NCI-H748 (cell line): ENCODE data around the gene DNAH2.
A peak's percentile ranks its signal among the peaks of the same experiment; 100 is the strongest.
"Not testable (repeated sequence)": the region's sequence is repeated elsewhere in the genome, so short reads cannot be mapped to it uniquely, and the experiment has no call there.

ENCODE experiments used
- DNase-seq: peaks from one replicate; lab custom pipeline; 2025; ENCODE audit not compliant: unreplicated experiment; lab: John Stamatoyannopoulos, UW

DNAH2 gene

DNA sequence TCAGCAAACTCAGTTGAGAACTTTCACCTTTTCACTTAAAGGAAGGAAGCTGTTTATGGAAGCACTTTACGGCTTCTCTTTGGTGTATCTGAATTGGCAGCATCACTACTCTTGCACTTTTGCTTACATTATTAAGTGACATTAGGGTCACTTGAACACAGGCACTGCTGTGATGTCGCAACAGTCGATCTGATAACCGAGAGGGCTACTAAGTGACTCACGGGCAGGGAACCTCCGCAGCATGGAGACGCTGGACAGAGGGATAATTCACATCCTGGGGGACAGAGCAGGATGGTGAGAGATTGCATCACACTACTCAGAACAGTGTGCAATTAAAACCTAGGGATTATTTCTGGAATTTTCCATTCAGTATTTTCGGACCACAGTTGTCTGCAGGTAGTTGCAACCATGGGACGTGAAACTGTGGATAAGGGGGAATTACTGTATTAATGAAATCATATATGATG, 56.5 kb downstream of the DNAH2 start:
- DNase-seq = no peak

DNA sequence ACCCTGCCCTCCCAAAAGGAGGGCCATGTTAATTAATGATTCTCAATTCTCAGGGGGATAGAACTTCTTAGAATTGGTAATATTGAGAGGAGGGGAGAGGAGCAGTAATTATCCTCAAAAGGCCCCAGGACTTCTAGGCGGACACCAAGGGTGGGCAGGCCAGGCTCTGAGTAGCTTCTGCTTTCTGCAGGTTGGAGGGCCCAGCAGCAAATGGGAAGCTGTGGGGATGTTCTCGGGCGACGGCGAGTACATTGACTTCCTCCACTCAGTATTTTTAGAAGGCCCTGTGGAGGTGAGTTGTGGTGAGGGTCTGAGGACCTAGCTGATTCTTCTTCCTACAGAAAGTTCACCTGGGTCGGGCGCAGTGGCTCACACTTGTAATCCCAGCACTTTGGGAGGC, 57.5 kb downstream of the DNAH2 start:
- DNase-seq = no peak

DNA sequence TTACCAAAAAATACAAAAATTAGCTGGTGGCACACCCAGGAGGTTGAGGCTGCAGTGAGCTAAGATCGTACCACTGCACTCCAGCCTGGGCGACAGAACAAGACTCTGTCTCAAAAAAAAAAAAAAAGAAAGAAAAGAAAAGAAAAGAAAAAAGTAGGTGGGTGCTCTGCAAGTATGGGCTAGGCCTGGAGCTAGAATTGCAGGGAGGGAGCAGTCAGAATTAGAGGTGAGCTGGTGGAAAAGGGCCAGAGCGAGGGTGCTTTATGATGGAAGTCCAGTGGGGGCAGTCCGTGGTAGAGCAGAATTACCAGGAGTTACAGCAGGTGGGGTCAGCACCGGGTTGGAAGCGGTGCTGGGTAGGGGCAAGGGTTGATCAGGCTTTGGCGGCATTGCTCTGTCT, 59.5 kb downstream of the DNAH2 start:
- no peak for DNase-seq

DNA sequence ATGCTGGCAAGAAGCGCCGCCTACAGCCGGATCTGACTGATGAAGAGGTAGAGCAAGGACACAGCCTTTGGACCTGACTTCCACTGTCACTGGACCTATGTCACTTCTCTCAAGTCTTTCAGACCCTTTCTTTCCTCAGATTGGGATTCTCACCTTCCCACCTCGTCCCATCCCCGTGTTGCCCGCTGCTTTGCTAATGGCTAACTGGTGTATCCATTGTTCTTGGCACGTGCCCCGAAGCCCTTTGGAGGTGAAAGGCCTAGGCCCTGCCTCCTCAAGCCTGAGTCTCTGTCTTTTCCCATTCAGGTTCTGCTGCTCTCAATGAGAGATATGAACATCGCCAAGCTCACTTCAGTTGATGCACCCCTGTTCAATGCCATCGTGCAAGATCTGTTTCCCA, 63.2 kb downstream of the DNAH2 start:
- DNase-seq = no peak

DNA sequence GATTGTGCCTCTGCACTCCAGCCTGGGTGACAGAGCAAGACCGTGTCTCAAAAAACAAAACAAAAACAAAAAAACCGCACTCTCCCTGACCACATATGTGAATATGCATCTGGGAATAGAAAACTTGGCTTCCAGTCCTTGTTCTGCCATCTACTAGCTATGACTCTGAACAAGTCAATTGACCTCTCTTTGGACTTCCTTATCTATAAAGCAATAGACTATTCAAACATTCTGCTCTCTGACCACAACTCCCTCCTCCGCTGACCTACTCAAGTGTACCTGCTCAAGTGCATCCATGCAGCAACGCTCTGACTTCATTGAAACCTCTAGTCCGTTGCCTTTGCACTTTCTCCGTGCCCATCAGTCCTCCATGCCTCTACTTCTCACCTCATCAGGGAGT, 63.9 kb downstream of the DNAH2 start:
- no peak for DNase-seq

DNA sequence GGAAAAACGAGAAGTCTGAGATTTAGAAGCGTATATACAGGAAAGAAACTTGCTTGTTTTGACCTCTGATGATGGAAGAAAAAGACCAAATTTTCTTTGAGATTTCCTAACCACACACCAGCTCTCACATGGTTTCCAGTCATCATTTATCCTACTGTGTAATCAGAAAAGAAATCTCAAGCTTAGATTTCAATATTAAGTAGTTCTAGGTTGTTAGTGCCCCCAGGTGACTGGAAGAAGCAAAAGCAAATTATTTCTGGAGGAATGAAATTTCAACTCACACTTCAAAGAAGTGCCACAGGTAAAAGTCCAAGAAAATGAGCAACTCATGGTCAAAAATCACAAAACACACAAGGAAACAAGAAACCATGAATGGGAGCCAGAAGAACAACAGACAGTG, 64.7 kb downstream of the DNAH2 start:
- DNase-seq = no peak

DNA sequence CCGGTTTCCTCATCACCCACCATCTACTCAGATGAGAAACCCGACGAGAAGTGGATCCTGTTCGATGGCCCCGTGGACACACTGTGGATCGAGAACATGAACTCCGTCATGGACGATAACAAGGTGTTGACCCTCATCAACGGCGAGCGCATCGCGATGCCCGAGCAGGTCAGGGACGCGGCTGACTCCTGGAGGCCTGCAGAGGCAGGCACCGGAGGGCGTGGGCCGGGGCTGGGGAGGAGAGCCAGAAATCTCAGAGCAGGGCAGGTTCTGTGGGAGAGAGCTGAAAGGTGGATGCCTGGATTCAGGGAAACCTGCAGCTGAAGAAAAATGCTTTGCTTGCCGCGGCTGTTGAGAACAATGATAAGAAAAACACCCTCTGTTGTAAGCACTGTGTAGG, 69.3 kb downstream of the DNAH2 start:
- DNase-seq = no peak

DNA sequence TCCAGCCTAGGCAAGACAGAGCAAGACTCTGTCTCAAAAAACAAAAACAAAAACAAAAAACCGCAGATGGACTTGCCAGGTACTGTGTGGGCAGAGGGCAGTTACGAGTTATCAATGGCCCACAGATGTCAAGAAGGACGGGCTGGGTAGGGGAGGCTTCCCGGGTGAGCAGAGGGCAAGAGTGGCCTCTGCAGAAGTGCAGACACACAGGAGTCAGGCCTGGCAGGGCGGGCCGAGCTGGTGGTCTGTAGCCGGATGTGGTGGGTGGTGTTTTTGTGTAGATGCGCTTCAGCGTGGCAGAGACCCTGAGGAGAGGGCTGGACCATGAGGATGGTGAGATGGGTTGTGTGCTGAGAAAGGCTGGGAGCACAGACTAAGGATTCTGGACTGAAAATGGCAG, 71.6 kb downstream of the DNAH2 start:
- DNase-seq = no peak

DNA sequence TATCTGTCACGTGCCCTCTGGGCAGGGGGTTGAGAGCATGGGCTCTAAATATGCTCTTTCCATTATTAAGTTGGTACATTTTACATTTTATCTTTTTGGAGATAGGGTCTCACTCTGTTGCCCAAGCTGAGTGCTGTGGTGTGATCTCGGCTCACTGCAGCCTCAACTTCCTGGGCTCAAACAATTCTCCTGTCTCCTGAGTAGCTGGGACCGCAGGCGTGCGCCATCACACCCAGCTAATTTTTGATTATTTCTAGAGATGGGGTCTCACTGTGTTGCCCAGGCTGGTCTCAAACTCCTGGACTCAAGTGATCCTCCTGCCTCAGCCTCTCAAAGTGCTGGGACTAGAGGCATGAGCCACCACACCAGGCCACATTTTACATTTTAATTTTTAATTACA, 72.6 kb downstream of the DNAH2 start:
- no peak for DNase-seq

DNA sequence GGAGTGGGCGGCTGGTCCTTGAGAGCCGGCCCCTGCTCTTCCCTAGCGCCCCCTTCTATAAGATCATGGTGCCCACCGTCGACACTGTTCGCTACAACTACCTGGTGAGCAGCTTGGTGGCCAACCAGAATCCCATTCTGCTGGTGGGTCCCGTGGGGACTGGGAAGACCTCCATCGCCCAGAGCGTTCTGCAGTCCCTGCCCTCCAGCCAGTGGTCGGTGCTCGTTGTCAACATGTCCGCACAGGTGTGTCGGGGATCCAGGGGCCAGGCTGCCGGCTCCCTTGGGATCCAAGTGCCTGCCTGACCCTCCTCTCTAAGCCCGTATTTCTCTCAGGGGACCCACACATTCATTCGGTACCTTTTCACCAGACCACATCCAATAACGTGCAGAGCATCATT, 75.1 kb downstream of the DNAH2 start:
- no peak for DNase-seq

DNA sequence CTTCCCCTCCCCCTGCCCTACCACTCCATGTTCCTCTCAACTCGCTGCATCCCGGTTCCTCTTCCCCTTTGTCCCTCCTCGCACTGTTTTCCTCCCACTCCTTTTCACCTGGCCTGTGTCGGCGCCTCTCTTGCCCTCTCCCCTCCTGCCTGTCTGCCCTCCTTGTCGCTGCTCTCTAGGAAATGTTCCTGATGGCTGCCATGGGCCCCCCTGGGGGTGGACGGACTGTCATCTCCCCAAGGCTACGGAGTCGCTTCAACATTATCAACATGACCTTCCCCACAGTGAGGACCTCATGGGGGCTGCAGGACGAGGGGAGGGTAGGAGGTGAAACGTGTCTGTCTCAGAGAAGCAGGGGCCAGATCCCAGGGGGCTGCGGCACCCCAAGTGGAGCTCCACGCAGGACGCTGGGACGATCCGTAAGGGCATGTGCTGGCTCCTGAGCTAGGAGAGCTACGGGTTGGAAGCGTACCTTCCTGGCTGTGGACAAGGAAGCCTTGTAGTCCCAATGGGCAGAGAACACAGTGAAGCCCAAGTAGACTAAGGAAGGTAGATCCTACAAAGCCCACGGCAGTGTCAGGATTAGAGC, 76.6 kb downstream of the DNAH2 start:
- DNase-seq = no peak

DNA sequence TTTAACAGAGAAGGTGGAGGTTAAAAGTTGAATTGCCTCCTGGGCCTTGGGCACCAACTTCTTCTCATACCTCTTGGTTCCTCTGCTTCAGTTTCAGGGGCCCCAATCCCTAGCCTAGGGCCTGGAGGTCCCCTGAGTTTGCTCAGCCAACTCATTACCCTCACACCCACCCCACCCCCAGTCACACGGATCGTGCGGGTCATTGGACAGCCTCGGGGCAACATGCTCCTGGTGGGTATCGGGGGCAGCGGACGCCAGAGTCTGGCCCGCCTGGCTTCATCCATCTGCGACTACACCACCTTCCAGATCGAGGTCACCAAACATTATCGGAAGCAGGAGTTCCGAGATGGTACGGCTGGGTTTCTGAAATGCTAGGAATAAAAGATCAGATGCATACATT, 80.4 kb downstream of the DNAH2 start:
- DNase-seq = no peak

DNA sequence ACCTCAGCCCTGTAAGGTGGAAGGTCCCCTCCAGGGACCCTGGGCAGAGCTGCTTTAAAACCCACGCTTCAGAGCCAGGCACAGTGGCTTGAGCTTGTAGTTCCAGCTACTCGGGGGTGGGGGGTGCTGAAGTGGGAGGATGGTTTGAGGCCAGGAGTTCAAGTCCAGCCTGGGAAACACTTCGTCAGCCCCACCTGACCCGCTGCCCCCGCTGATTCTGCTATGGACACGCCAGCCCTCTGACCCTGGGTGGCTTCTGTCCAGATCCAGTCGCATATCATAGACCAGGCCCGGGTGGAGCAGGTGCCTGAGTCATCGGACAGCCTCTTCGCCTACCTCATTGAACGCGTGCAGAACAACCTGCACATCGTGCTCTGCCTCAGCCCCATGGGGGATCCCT, 81.3 kb downstream of the DNAH2 start:
- DNase-seq = no peak

DNA sequence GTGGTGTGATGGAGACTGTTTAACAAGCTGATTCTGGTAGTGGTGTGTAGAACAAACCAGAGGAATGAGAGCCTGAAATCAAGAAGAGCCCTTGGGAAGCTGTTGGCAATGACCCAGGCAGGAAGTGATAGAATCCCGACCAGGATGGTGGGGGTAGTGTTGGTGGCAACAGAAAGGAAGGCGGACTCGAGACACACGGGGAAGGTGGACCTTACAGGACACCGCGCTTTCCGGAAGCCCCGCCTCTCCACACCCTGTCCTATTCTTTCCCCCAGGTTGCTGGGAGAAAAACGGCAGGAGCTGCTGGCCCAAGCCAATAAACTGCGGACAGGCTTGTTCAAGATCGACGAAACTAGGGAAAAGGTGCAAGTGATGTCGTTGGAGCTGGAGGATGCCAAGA, 86.4 kb downstream of the DNAH2 start:
- peak; percentile 22 for DNase-seq

DNA sequence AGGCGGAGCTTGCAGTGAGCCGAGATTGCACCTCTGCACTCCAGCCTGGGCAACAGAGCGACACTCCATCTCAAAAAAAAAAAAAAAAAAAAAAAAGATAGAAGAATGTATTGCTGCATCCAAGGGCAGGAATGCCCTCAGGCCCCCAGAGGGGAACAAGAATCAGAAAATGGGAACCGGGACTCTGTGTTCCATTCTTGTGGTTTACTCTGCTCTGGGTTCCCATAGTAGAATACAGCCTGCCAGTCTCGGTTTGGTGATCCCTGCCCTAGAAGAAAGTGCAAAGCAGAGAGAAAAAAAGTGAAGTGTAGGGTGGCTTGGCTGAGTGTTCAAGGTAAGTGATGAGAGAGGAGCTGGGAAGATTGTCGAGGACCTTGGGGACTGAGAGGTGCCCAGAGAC, 89.0 kb downstream of the DNAH2 start:
- no peak for DNase-seq

DNA sequence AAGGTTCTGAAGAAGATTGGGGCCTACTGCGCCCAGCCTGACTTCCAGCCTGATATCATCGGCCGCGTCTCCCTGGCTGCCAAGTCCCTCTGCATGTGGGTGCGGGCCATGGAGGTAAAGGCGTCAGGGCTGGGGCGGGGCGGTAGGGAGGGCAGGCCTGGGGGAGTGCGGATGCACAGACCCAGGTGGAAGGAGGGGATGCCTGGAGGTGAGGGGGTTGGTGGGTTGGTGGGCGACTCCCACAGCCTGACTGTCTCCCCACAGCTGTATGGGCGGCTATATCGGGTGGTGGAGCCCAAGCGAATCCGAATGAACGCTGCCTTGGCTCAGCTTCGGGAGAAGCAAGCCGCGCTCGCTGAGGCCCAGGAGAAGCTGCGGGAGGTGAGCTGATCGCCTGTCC, 89.7 kb downstream of the DNAH2 start:
- no peak for DNase-seq

DNA sequence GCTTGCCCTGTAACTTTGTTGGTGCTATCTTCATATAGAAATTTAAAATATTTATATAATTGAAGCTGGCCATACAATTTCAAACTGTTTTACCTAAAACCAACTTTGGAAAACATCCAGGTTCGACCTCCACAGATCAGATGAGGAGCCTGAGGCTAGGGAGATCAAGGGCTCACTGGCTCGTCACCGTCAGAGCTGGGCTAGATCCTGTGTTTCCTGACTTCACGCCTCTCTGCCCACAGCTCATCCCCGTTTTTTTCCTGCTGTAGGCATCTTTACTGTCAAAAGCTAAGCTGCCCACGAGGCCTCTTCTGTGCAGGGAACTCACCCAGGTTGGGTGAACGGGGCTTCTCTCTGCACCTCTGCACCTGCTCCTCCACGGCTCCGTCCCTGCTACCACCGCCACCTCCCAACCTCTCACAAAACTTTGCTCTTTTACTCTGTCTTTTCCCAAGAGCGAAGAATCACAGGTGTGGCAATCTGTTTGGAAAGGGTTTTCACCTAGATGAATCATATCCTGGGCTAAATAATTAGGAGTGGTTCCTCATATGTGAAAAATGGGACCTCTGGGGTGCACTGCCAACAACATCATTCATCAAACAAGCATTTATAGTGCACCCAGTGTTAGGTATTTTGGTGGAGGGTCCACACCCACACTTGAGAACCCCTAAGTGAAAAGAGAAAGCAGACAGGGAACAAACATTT, 91.7 kb downstream of the DNAH2 start:
- no peak for DNase-seq

DNA sequence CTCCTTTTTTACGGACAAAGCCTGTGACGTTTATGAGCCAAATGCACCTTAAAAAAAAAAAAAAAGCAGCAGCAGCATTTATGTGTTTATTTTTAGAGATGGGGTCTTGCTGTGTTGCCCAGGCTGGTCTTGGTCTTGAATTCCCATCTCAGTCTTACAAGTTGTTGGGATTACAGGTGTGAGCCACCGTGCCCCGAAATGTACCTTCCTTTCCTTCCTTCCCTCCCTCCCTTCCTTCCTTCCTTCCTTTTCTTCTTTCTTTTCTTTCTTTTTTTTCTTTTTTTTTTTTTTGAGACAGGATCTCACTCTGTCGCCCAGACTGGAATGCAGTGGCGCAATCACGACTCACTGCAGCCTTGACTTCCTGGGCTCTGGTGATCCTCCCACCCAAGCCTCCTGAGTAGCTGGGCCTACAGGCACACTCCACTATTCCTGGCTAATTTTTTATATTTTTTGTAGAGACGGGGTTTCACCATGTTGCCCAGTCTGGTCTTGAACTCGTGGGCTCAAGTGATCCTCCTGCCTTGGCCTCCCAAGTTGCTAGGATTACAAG, 92.3 kb downstream of the DNAH2 start:
- not testable (repeated sequence) for DNase-seq

DNA sequence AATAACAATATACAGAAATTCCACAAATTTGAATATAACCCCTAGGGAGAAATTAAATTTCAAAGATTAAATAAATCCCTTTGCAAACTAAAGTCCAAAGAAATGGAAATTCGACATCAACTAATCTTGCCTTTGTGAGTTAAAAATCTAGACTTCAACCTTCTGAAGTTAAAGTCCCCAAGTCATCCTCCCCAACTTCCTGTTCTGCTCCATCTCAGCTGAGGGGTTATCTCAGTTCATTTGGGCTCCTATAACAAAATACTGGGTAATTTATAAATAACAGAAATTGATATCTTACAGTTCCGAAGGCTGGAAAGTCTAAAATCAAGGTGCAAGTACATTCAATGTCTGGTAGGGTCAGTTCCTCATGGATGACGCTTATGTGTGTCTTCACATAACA, 93.7 kb downstream of the DNAH2 start:
- DNase-seq = no peak

DNA sequence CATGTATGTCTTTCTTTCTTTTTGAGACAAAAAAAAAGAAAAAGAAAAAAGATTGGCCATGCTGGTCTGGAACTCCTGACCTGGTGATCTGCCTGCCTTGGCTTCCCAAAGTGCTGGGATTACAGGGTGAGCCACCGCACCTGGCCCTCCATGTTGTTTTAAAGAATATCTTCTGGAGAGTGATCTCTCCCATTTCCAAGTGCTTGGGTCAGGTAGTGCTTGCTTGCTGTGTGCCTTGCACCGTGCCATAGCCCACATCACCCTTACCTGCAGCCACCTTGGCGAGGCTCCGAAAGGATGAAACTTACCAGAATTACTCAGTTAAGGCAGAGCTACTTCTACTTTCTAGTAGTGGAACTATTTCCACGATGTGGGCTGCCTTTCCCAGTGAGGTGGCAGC, 97.4 kb downstream of the DNAH2 start:
- no peak for DNase-seq

DNA sequence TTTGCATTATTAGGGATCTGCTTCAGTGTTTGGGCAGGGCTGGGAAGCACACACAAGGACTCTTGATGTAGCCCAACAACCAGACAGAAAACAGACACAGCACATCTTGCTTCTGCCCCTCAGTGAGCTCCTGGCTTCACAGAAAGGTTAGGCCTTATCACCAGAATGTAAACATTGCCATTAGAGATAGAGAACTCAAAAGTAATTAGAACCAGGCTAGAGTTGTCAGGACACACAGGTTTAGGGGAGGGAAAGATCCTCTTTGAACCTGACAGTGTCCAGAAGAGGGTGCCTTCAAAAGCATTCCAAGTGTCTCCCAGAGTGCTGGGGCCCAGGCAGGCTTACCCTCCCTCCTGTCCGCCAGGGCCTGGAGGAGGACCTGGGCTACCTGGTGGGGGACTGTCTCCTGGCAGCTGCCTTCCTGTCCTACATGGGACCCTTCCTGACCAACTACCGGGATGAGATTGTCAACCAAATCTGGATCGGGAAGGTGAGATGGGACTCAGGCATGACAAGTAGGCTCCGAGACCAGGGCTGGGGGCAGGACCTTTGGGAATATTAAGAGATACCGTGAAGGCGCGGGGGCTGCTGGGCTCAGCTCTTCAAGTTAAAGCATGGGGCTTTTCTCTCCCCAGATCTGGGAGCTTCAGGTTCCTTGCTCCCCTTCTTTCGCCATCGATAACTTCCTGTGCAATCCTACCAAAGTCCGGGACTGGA, 99.5 kb downstream of the DNAH2 start:
- no peak for DNase-seq

DNA sequence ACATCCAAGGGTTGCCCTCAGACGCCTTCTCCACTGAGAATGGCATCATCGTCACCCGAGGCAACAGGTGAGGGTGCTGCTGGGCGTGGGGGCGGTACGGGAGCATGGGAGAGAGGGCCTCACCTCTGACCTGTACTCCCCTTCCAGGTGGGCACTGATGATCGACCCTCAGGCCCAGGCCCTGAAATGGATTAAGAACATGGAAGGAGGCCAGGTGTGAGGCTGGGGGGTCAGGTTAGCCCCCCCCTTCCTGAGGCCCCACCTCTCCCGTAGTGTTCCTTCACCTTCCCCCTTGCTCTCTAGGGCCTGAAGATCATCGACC, 100.1 kb downstream of the DNAH2 start:
- DNase-seq = no peak
